Epithelial cell of umbilical artery (primary cell): ENCODE measurements around the gene RNU6-9. TPM values are rescaled to one million over a fixed set of nuclear protein-coding genes. Genes with fewer than 3 reads are reported as not detected.

Experiments used
- total RNA-seq: library from RNA; depleted of rRNA; stranded (reverse); fragments of >200 nt; gene quantifications from 2 replicates; pipeline ENCODE4 v1.2.3, GENCODE V29; 2014

The RNU6-9 gene
- not detected in 2 replicates for total RNA-seq

DNA sequence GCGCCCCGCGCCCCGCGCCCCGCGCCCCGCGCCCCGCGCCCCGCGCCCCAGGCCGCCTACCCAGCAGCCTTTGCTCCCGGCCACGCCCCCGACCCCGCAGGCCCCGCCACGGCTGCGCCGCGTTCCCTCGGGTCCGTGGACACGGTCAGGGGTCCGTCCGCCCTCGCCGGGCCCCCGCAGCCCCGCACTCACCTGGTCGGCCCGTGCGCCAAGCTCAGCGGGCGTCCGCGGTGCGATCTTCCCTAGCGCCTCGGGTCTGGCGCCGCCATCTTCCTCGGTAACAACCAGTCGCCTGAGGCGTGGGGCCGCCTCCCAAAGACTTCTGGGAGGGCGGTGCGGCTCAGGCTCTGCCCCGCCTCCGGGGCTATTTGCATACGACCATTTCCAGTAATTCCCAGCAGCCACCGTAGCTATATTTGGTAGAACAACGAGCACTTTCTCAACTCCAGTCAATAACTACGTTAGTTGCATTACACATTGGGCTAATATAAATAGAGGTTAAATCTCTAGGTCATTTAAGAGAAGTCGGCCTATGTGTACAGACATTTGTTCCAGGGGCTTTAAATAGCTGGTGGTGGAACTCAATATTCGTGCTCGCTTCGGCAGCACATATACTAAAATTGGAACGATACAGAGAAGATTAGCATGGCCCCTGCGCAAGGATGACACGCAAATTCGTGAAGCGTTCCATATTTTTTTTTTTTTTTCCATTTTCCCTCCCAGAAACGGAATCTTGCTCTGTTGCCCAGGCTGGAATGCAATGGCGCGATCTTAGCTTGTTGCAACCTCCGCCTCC, at the start of gene RNU6-9, which contains the start of gene MED16:
Gene RNU6-9, plus strand, starts transcription at position 591 of the 796 bp plus-strand sequence.
Gene MED16, minus strand, starts transcription at position 294 of the 796 bp plus-strand sequence. CDS start 2,056 bp downstream, outside the sequence.

GRCh38 chr19:852136-853013, 40.9 kb upstream of the RNU6-9 start, which contains the start of gene ELANE:
TSS of gene ELANE (plus strand) at chr19:852303. CDS start at chr19:852329, 26 bp downstream.

GRCh38 chr19:858868-859843, 34.1 kb upstream of the RNU6-9 start, which contains the start of gene CFD:
TSS of gene CFD (plus strand) at chr19:859664. CDS start at chr19:859690, 26 bp downstream.

DNA sequence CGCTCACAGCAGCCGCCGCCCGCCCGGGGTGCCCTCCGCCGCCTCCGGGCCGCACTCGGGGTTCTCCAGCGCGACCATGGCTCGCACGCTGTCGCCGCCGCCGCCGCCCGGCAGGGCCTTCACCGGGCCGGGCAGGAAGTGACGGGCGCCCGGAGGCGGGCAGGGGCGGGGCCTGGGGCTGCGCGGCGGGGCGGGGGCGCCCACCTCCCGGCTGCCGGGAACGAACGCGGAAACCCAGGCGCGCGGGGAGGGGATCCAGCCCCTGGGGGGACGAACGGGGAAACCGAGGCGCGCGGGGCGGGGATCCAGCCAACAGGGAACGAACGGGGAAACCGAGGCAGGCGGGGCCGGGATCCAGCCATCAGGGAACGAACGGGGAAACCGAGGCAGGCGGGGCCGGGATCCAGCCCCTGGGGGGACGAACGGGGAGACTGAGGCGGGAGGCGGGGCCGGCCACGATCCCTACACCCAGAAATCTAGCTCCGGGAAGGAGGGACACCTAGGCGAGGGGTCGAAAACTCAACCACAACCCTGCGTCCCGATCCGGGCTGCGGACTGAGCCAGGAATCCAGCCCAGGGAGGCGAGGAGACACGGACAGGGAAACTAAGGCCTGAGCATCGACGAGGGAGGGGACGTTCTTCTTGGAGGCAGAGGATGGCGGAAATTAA, 19.9 kb downstream of the RNU6-9 start, which contains the start of gene R3HDM4:
Gene R3HDM4, minus strand, starts transcription at position 140 of the 669 bp plus-strand sequence. Its CDS starts 62 bp downstream, at position 78.

DNA sequence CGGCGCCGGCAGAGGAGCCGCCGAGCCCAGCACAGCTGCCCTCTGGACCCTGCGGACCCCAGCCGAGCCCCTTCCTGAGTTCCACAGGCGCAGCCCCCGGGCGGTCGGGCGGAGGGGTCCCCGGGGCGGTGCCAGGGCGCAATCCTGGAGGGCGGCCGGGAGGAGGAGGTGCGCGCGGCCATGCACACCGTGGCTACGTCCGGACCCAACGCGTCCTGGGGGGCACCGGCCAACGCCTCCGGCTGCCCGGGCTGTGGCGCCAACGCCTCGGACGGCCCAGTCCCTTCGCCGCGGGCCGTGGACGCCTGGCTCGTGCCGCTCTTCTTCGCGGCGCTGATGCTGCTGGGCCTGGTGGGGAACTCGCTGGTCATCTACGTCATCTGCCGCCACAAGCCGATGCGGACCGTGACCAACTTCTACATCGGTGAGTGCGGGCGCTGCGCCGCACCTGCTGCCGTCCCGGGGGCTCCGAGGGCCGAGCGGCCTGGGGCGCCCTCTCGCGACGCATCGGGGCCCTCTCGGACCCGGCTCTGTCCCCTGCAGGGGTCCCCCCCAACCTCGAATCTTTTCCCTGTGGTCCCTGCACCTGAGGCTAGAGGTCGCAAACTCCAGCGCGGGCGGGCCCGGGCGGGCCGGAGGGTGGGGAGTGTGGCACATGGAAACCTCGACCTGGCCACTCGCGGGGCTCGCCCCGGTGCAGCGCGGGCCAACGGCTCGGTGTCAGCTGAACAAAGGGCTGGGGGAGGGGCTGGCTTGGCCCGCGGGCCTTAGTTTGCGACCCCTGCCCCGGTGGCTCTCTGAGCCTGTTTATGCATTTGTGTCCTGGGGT, 24.3 kb downstream of the RNU6-9 start, which contains the start of gene KISS1R:
Gene KISS1R, plus strand, starts transcription at position 11 of the 829 bp plus-strand sequence. Its CDS starts 170 bp downstream, at position 181.

DNA sequence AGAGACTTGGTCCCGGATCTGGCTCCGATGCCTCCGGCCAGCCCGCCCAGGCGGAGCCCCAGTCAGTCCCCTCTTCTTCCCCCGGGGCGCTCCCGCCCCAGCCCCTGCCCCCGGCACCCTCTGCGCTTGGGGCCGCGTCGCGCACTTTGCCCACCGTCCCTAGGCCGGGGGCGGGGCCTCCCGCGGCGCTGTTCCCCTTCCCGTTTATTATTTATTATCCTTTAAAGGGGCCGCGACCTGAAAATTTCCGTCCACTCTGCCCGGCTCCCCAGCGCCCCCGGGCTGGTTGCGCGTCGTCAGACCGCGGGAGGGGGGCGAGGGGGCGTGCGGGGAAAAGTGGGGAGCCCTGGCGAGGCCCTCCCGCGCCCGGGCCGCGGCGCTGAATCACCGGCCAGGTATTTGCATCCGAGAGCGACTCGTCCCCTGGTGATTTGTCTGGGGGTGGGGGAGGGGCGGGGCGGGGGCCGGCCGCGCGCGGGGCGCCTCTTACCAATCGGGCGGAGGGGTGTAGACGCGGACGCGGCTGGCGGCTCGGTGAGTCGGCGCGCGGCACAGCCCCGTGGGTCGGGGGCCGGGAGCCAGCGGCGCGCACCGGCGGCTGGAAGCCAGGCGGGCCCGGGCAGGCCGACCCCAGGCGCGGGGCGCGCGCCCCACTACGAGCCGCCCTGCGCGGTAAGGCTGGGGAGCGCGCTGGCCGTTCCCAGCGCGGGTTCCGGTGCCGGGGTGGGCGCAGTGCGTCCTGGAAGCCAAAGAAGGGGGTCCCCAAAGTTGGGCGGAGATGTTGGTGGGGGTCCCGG, 32.4 kb downstream of the RNU6-9 start, which contains the start of gene ARID3A:
Gene ARID3A, plus strand, starts transcription at position 510 of the 797 bp plus-strand sequence. CDS start 3,494 bp downstream, outside the sequence.

Other genes with a start within 250 kb of the RNU6-9 start
- 38.3 and 40.9 TPM in 2 replicates for gene RNF126, start 230.3 kb upstream of the RNU6-9 start, total RNA-seq
- 18.1 and 47.4 TPM in 2 replicates for gene FSTL3, start 217.1 kb upstream of the RNU6-9 start, total RNA-seq
- gene PRSS57, start 198.0 kb upstream of the RNU6-9 start, total RNA-seq: not detected in 2 replicates
- 2.4 and 5.5 TPM in 2 replicates for gene PALM, start 184.5 kb upstream of the RNU6-9 start, total RNA-seq
- gene MISP, start 142.4 kb upstream of the RNU6-9 start, total RNA-seq: not detected in 2 replicates
- 107 and 220 TPM in 2 replicates for gene PTBP1, start 96.0 kb upstream of the RNU6-9 start, total RNA-seq
- gene PLPPR3, start 71.5 kb upstream of the RNU6-9 start, total RNA-seq: 0.15 and 0.97 TPM in 2 replicates
- not detected in 2 replicates for gene AZU1, start 65.6 kb upstream of the RNU6-9 start, total RNA-seq
- gene PRTN3, start 52.5 kb upstream of the RNU6-9 start, total RNA-seq: not detected in 2 replicates
- gene ELANE, start 41.2 kb upstream of the RNU6-9 start, total RNA-seq: not detected in 2 replicates
- 0.30 and 1.3 TPM in 2 replicates for gene CFD, start 33.8 kb upstream of the RNU6-9 start, total RNA-seq
- 17.2 and 23.4 TPM in 2 replicates for gene MED16, start 297 bp upstream of the RNU6-9 start, total RNA-seq
- 14.0 and 18.8 TPM in 2 replicates for gene R3HDM4, start 19.7 kb downstream of the RNU6-9 start, total RNA-seq
- gene KISS1R, start 23.8 kb downstream of the RNU6-9 start, total RNA-seq: not detected in 2 replicates
- gene ARID3A, start 32.6 kb downstream of the RNU6-9 start, total RNA-seq: 2.7 and 7.1 TPM in 2 replicates
- 83.3 and 118 TPM in 2 replicates for gene WDR18, start 90.9 kb downstream of the RNU6-9 start, total RNA-seq
- 0.65 TPM in 1 of 2 replicates, not detected in the other for gene GRIN3B, start 106.9 kb downstream of the RNU6-9 start, total RNA-seq
- 52.3 and 57.5 TPM in 2 replicates for gene TMEM259, start 127.6 kb downstream of the RNU6-9 start, total RNA-seq
- not detected in 2 replicates for gene RNU6-2, start 128.0 kb downstream of the RNU6-9 start, total RNA-seq
- gene CNN2, start 133.1 kb downstream of the RNU6-9 start, total RNA-seq: 120 and 173 TPM in 2 replicates
- gene ABCA7, start 146.6 kb downstream of the RNU6-9 start, total RNA-seq: 4.5 and 5.2 TPM in 2 replicates
- gene ARHGAP45, start 173.7 kb downstream of the RNU6-9 start, total RNA-seq: 10.1 and 10.5 TPM in 2 replicates
- gene POLR2E, start 201.9 kb downstream of the RNU6-9 start, total RNA-seq: 88.0 and 145 TPM in 2 replicates
- 323 and 461 TPM in 2 replicates for gene GPX4, start 210.5 kb downstream of the RNU6-9 start, total RNA-seq